Stomach (tissue), 9 donors: Measurements from ENCODE around the gene FUT8. TPM values are rescaled to one million over a fixed set of nuclear protein-coding genes. Genes with fewer than 3 reads are reported as not detected.

Experiments
- DNase-seq, 2 donors: peaks; one replicate each; pipeline versions ENCODE4 v3.0.0 to v3.0.0-alpha.2; 2013 to 2019
- H3K27ac ChIP-seq, 5 donors: fragments of 200-600 bp in 4 of 5; sonication (generic) in 4 of 5; one replicate each; pipeline ENCODE4 v1.5.1; 2013 to 2019; ENCODE audit warnings: mild to moderate bottlenecking in 1 of 5, moderate library complexity in 1 of 5
- H3K27me3 ChIP-seq, 3 donors: fragments of 200-600 bp; sonication (generic); one replicate each; pipeline ENCODE4 v1.5.1; 2017 to 2019; ENCODE audit warnings: mixed run types in 1 of 3
- H3K36me3 ChIP-seq, 4 donors: fragments of 200-600 bp; sonication (generic); 1 replicate in 3 of 4; 2 replicates in 1 of 4; pipeline ENCODE4 v1.5.1; 2016 to 2019
- H3K4me1 ChIP-seq, 4 donors: fragments of 200-600 bp; sonication (generic); one replicate each; pipeline ENCODE4 v1.5.1; 2016 to 2019
- H3K4me3 ChIP-seq, 4 donors: fragments of 200-600 bp; sonication (generic) in 3 of 4; one replicate each; pipeline ENCODE4 v1.5.1; 2016 to 2019; ENCODE audit warnings: mild to moderate bottlenecking in 1 of 4
- H3K9me3 ChIP-seq, 4 donors: fragments of 200-600 bp; sonication (generic); one replicate each; pipeline ENCODE4 v1.5.1; 2016 to 2019
- EP300 ChIP-seq: sonication (generic); formaldehyde crosslinking; IDR thresholded peaks from one replicate; pipeline ENCODE4 v1.6.1; 2017; ENCODE audit warnings: antibody characterized with exemption
- POLR2A ChIP-seq, 4 donors: fragments of 450-650 bp; IDR thresholded peaks; one replicate each; pipeline ENCODE4 v1.6.1; 2016; ENCODE audit warnings: antibody characterized with exemption in 4 of 4, control low read depth in 2 of 4, mild to moderate bottlenecking in 1 of 4, moderate library complexity in 1 of 4
- POLR2AphosphoS5 ChIP-seq, 3 donors: sonication (generic); formaldehyde crosslinking; IDR thresholded peaks; one replicate each; pipeline ENCODE4 v1.6.1; 2016; ENCODE audit warnings: antibody characterized with exemption in 3 of 3
- WGBS, 5 donors: extraction: QIAGEN DNeasy Blood & Tissue Kit in 3 of 5; methylation state at CpG; one replicate each; pipeline versions ENCODE4 v1.1.5 to v1.1.7; 2013 to 2018; 5-methylcytosine and 5-hydroxymethylcytosine counted together
- intact Hi-C: fragments of 100-400 bp; cut with DNase I; formaldehyde crosslinking; loops from one replicate; pipeline ENCODE4 v1.15.1; 2023; ENCODE audit warnings: low total_unique reads
- polyA plus RNA-seq, 3 donors: library from polyadenylated mRNA; stranded (reverse); fragments of 200-250 nt; gene quantifications; one replicate each; pipeline ENCODE4 v1.2.3, GENCODE V29; 2013
- total RNA-seq, 5 donors: library from RNA; depleted of rRNA; stranded (reverse); fragments of >200 nt; gene quantifications; one replicate each; pipeline versions ENCODE4 v1.1.0 to v1.2.3, GENCODE V29; 2014 to 2016
- TF ChIP-seq, protein P1 (sequence below), 7 experiments: fragments of 450-650 bp in 4 of 7; fragments of 200-600 bp in 3 of 7; sonication (generic) in 3 of 7; IDR thresholded peaks; one replicate each; pipeline ENCODE4 v1.5.1; 2016 to 2019; ENCODE audit warnings: antibody characterized with exemption in 7 of 7, control low read depth in 2 of 7, mild to moderate bottlenecking in 1 of 7
- donor health status: healthy with polysubstance abuse.
- donor health status: Bipolar disorder and iron deficiency.
- donor health status: healthy.

The FUT8 gene
- total and polyA plus RNA-seq, 8 donors: 17.4 to 175 (median 36.7) TPM

DNA sequence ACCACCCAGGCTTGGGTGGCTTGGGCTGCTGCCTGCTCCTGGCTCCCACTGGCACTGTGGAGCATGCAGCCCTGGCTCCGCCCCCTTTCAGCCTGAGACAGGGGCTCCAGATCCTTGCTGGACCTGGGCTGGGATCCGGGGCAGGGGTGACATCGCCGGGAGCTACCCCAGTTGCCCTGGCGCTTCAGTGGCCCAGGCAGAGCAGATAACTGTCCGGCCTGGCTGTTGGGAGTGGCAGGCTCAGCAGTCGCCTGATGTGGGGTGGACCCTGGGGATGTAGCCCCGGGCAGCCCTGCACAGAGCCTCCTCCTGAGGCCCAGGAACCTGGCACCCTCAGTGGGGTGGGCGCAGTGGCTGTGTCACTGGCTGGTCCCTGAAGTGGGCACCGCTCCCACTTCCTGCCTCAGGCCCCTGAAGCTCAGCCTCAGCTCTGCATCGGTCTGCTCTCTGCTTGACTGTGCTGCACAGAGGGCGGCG, 57.9 kb downstream of the FUT8 start:
- TF ChIP-seq POLR2A (IDR thresholded peaks at IDR 0.05): no peak
- peaks cover 0 to 42% (median 24%) of the 10 kb centered on the region in 4 donors for H3K4me1 ChIP-seq
- no peak overlapping the region for H3K4me3 ChIP-seq
- intact Hi-C loops: no loop called here
- WGBS, 5 donors: 84 to 100% (median 84%) methylated on average over 6 to 13 of the region's 13 CpGs
- H3K9me3 ChIP-seq: no peaks in the 10 kb centered on the region
- DNase-seq: no peak
- H3K27me3 ChIP-seq: no peaks in the 10 kb centered on the region
- H3K27ac ChIP-seq: no peak overlapping the region
- H3K36me3 ChIP-seq: peaks cover 0 to 14% (median 2%) of the 10 kb centered on the region in 4 donors

GRCh38 chr14:65471038-65471878, 58.7 kb downstream of the FUT8 start:
- H3K4me3 ChIP-seq: no peak overlapping the region
- WGBS, 5 donors: 60 to 73% (median 62%) methylated on average over 5 of the region's 5 CpGs
- intact Hi-C loops: no loop called here

GRCh38 chr14:65472189-65472588, 59.7 kb downstream of the FUT8 start:
- no peak for DNase-seq
- no peak overlapping the region for H3K27ac ChIP-seq
- intact Hi-C loops: no loop called here
- peaks cover 0 to 51% (median 31%) of the 10 kb centered on the region in 4 donors for H3K4me1 ChIP-seq
- no peaks in the 10 kb centered on the region for H3K9me3 ChIP-seq
- TF ChIP-seq, protein P1, sequence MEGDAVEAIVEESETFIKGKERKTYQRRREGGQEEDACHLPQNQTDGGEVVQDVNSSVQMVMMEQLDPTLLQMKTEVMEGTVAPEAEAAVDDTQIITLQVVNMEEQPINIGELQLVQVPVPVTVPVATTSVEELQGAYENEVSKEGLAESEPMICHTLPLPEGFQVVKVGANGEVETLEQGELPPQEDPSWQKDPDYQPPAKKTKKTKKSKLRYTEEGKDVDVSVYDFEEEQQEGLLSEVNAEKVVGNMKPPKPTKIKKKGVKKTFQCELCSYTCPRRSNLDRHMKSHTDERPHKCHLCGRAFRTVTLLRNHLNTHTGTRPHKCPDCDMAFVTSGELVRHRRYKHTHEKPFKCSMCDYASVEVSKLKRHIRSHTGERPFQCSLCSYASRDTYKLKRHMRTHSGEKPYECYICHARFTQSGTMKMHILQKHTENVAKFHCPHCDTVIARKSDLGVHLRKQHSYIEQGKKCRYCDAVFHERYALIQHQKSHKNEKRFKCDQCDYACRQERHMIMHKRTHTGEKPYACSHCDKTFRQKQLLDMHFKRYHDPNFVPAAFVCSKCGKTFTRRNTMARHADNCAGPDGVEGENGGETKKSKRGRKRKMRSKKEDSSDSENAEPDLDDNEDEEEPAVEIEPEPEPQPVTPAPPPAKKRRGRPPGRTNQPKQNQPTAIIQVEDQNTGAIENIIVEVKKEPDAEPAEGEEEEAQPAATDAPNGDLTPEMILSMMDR (IDR thresholded peaks at IDR 0.05): no peak
- TF ChIP-seq EP300 (no peak), POLR2AphosphoS5 (IDR thresholded peaks at IDR 0.05) (no peak)
- H3K4me3 ChIP-seq: no peak overlapping the region
- H3K36me3 ChIP-seq: peaks cover 0 to 14% (median 2%) of the 10 kb centered on the region in 4 donors
- no peaks in the 10 kb centered on the region for H3K27me3 ChIP-seq

More at GRCh38 chr14:65471038-65471878, 58.7 kb downstream of the FUT8 start:
- peaks cover 0 to 50% (median 28%) of the 10 kb centered on the region in 4 donors for H3K4me1 ChIP-seq
- no peaks in the 10 kb centered on the region for H3K9me3 ChIP-seq
- H3K27me3 ChIP-seq: no peaks in the 10 kb centered on the region
- H3K27ac ChIP-seq: no peak overlapping the region
- TF ChIP-seq POLR2A (IDR thresholded peaks at IDR 0.05) (no peak), EP300 (no peak), POLR2AphosphoS5 (IDR thresholded peaks at IDR 0.05) (no peak)
- TF ChIP-seq, protein P1 (IDR thresholded peaks at IDR 0.05): no peak
- H3K36me3 ChIP-seq: peaks cover 0 to 14% (median 2%) of the 10 kb centered on the region in 4 donors
- DNase-seq: no peak

- peaks cover 0 to 36% (median 15%) of the 10 kb centered on the region in 4 donors for H3K4me1 ChIP-seq
- H3K27me3 ChIP-seq: no peaks in the 10 kb centered on the region
- H3K4me3 ChIP-seq: no peak overlapping the region
- no peak overlapping the region for H3K27ac ChIP-seq
- no peak for DNase-seq
- H3K36me3 ChIP-seq: no peaks in the 10 kb centered on the region
- TF ChIP-seq, protein P1 (IDR thresholded peaks at IDR 0.05): no peak
- TF ChIP-seq POLR2AphosphoS5 (IDR thresholded peaks at IDR 0.05) (no peak), POLR2A (IDR thresholded peaks at IDR 0.05) (no peak), EP300 (no peak)
- H3K9me3 ChIP-seq: no peaks in the 10 kb centered on the region
- WGBS, 5 donors: 27 to 72% (median 54%) methylated on average over 2 of the region's 2 CpGs
- intact Hi-C loops: no loop called here
Measured at GRCh38 chr14:65476273-65476941, 63.9 kb downstream of the FUT8 start.
